Neuronal stem cell (in vitro differentiated cells): ENCODE results near the gene OR8B2.
A peak's percentile ranks its signal among the peaks of the same experiment; 100 is the strongest.
"Not testable (repeated sequence)": the region's sequence is repeated elsewhere in the genome, so short reads cannot be mapped to it uniquely, and the experiment has no call there.

Experiments
- DNase-seq: peaks from one replicate; pipeline ENCODE4 v3.0.0-alpha.2; 2013; ENCODE audit warnings: low spot score
- H2AFZ ChIP-seq: one replicate; pipeline ENCODE4 v1.6.1; 2013; ENCODE audit warnings: mild to moderate bottlenecking, low read length, inconsistent platforms
- H2AK5ac ChIP-seq: 2 replicates; pipeline ENCODE4 v1.6.1; 2013; ENCODE audit warnings: low read depth, mild to moderate bottlenecking, inconsistent platforms, low read length, moderate library complexity, mixed read lengths
- H2BK120ac ChIP-seq: 2 replicates; pipeline ENCODE4 v1.6.1; 2013; ENCODE audit warnings: low read depth, mild to moderate bottlenecking, inconsistent platforms, low read length, moderate library complexity, mixed read lengths
- H2BK12ac ChIP-seq: one replicate; pipeline ENCODE4 v1.6.1; 2013; ENCODE audit warnings: low read length, inconsistent platforms
- H2BK15ac ChIP-seq: 2 replicates; pipeline ENCODE4 v1.6.1; 2013; ENCODE audit warnings: mild to moderate bottlenecking, low read length, inconsistent platforms, mixed read lengths
- H2BK5ac ChIP-seq: one replicate; pipeline ENCODE4 v1.6.1; 2013; ENCODE audit warnings: inconsistent platforms, mild to moderate bottlenecking, low read length, moderate library complexity
- H3K14ac ChIP-seq: one replicate; pipeline ENCODE4 v1.6.1; 2013; ENCODE audit warnings: low read length, inconsistent platforms
- H3K18ac ChIP-seq: 2 replicates; pipeline ENCODE4 v1.6.1; 2013; ENCODE audit warnings: low read length, inconsistent platforms
- H3K23ac ChIP-seq: 2 replicates; pipeline ENCODE4 v1.6.1; 2013; ENCODE audit warnings: low read depth, mild to moderate bottlenecking, mixed read lengths, low read length, inconsistent platforms; ENCODE audit not compliant: poor library complexity
- H3K27ac ChIP-seq: replicated peaks from 3 replicates; pipeline ENCODE4 v1.5.1; 2013; ENCODE audit warnings: low read length, inconsistent platforms
- H3K27me3 ChIP-seq, 3 experiments: 2 replicates each; pipeline ENCODE4 v1.6.1; 2013; ENCODE audit warnings: low read length in 3 of 3, mild to moderate bottlenecking in 2 of 3, inconsistent platforms in 1 of 3, low read depth in 1 of 3, mixed read lengths in 1 of 3, moderate library complexity in 1 of 3; ENCODE audit not compliant: control insufficient read depth in 3 of 3, insufficient read depth in 3 of 3
- H3K36me3 ChIP-seq, 2 donors: replicated peaks in 1 of 2; 2 replicates each; pipeline ENCODE4 v1.6.1; 2013; ENCODE audit warnings: low read length in 2 of 2; ENCODE audit not compliant: control insufficient read depth in 2 of 2, insufficient read depth in 2 of 2
- H3K4ac ChIP-seq: 2 replicates; pipeline ENCODE4 v1.6.1; 2013; ENCODE audit warnings: inconsistent platforms, mild to moderate bottlenecking, low read length, moderate library complexity
- H3K4me1 ChIP-seq, 2 donors: 1 replicate in 1 of 2; 2 replicates in 1 of 2; pipeline ENCODE4 v1.6.1; 2013; ENCODE audit warnings: low read length in 2 of 2, low read depth in 1 of 2; ENCODE audit not compliant: control insufficient read depth in 2 of 2, insufficient read depth in 1 of 2
- H3K4me2 ChIP-seq: one replicate; pipeline ENCODE4 v1.6.1; 2013; ENCODE audit warnings: mild to moderate bottlenecking, low read length, inconsistent platforms; ENCODE audit not compliant: insufficient read depth, poor library complexity, severe bottlenecking
- H3K4me3 ChIP-seq, 2 donors: 2 replicates each; pipeline ENCODE4 v1.5.1; 2013; ENCODE audit warnings: low read length in 2 of 2, mild to moderate bottlenecking in 2 of 2, inconsistent platforms in 1 of 2, moderate library complexity in 1 of 2
- H3K79me1 ChIP-seq: one replicate; pipeline ENCODE4 v1.6.1; 2013; ENCODE audit warnings: low read depth, mild to moderate bottlenecking, inconsistent platforms, low read length, moderate library complexity
- H3K9ac ChIP-seq: one replicate; pipeline ENCODE4 v1.6.1; 2013; ENCODE audit warnings: mild to moderate bottlenecking, low read depth, low read length, inconsistent platforms; ENCODE audit not compliant: poor library complexity
- H3K9me3 ChIP-seq, 2 donors: replicated peaks in 1 of 2; 2 replicates each; pipeline versions ENCODE3 to v1.6.1; 2013; ENCODE audit warnings: low read length in 2 of 2, mild to moderate bottlenecking in 2 of 2, inconsistent platforms in 1 of 2, low read depth in 1 of 2, mixed read lengths in 1 of 2, moderate library complexity in 1 of 2; ENCODE audit not compliant: control insufficient read depth in 2 of 2, insufficient read depth in 1 of 2
- H4K8ac ChIP-seq: one replicate; pipeline ENCODE4 v1.6.1; 2013; ENCODE audit warnings: low read depth, mild to moderate bottlenecking, inconsistent platforms, low read length, moderate library complexity
- H4K91ac ChIP-seq: one replicate; pipeline ENCODE4 v1.6.1; 2013; ENCODE audit warnings: low read length, low read depth, mild to moderate bottlenecking, inconsistent platforms; ENCODE audit not compliant: poor library complexity
- WGBS, 2 donors: extraction: QIAGEN DNeasy Blood & Tissue Kit; methylation state at CpG; one replicate each; pipeline ENCODE4 v1.1.7; 2013; ENCODE audit warnings: missing lambda C conversion rate in 2 of 2, mixed read lengths in 1 of 2; ENCODE audit not compliant: insufficient read length in 2 of 2, insufficient replicate concordance in 1 of 2; ENCODE audit errors: extremely low coverage in 2 of 2; 5-methylcytosine and 5-hydroxymethylcytosine counted together

The OR8B2 gene

GRCh38 chr11:124402326-124402922 is 18.1 kb upstream of the OR8B2 start:
- H3K27me3 ChIP-seq, result no peaks in the 10 kb centered on the region
- peaks cover 0 to 4% of the 10 kb centered on the region in 2 donors for H3K9me3 ChIP-seq
- H3K79me1 ChIP-seq, result no peaks in the 10 kb centered on the region
- H2AFZ ChIP-seq, result no peak overlapping the region
- H3K36me3 ChIP-seq, result no peaks in the 10 kb centered on the region
- no peak overlapping the region for H3K4me2 ChIP-seq
- H4K8ac ChIP-seq, result no peak overlapping the region
- H4K91ac ChIP-seq, result no peak overlapping the region
- no peak overlapping the region for H3K27ac ChIP-seq
- no CpG with 5 or more reads among the region's 8 CpGs for WGBS, 2 donors
- H3K9ac ChIP-seq, result no peak overlapping the region
- H2BK15ac ChIP-seq, result no peak overlapping the region
- no peak overlapping the region for H3K18ac ChIP-seq
- H3K14ac ChIP-seq, result no peak overlapping the region
- no peak overlapping the region for H3K4me3 ChIP-seq
- no peak overlapping the region for H2AK5ac ChIP-seq
- H2BK12ac ChIP-seq, result no peak overlapping the region
- H3K4me1 ChIP-seq, result peaks cover 0 to 2% of the 10 kb centered on the region in 2 donors
- H2BK5ac ChIP-seq, result no peak overlapping the region
- peak; percentile 30 for DNase-seq
- no peak overlapping the region for H3K4ac ChIP-seq
- no peak overlapping the region for H2BK120ac ChIP-seq
- no peak overlapping the region for H3K23ac ChIP-seq

GRCh38 chr11:124398924-124399323 is 14.6 kb upstream of the OR8B2 start, which contains the start of gene OR8B3:
TSS of gene OR8B3 (minus strand) at chr11:124399024. CDS start at chr11:124397351, 1,673 bp downstream.
- Histone ChIP-seq H3K36me3 (no peaks in the 10 kb centered on the region), H3K27ac (no peak within 1 kb of the TSS), H2BK5ac (no peak within 1 kb of the TSS), H3K9ac (no peak within 1 kb of the TSS), H3K4me3 (no peak within 1 kb of the TSS), H3K4me2 (no peak within 1 kb of the TSS), H3K9me3 (peaks cover 0 to 4% of the 10 kb centered on the region in 2 donors), H4K91ac (no peak within 1 kb of the TSS), H2BK12ac (no peak within 1 kb of the TSS), H2BK120ac (no peak within 1 kb of the TSS), H3K18ac (no peak within 1 kb of the TSS), H3K4me1 (peaks cover 0 to 3% of the 10 kb centered on the region in 2 donors), H2AFZ (no peak within 1 kb of the TSS), H2AK5ac (no peak within 1 kb of the TSS), H2BK15ac (no peak within 1 kb of the TSS), H3K14ac (no peak within 1 kb of the TSS), H3K27me3 (no peaks in the 10 kb centered on the region), H3K23ac (no peak within 1 kb of the TSS), H4K8ac (no peak within 1 kb of the TSS), H3K4ac (no peak within 1 kb of the TSS), H3K79me1 (no peaks in the 10 kb centered on the region)
- no peak for DNase-seq

GRCh38 chr11:124396847-124397246 is 12.5 kb upstream of the OR8B2 start:
- not testable (repeated sequence) for H3K18ac ChIP-seq, H3K27me3 ChIP-seq, H2BK120ac ChIP-seq, H3K4me2 ChIP-seq, H3K4me1 ChIP-seq, DNase-seq, H3K4me3 ChIP-seq, H2AFZ ChIP-seq, H3K9me3 ChIP-seq, H3K79me1 ChIP-seq, H2BK15ac ChIP-seq, H3K23ac ChIP-seq, H3K4ac ChIP-seq, H2AK5ac ChIP-seq, H3K9ac ChIP-seq, H4K91ac ChIP-seq, H4K8ac ChIP-seq, H2BK5ac ChIP-seq, H3K14ac ChIP-seq, H3K36me3 ChIP-seq, H2BK12ac ChIP-seq, H3K27ac ChIP-seq
- WGBS, 2 donors, result no CpG with 5 or more reads among the region's 4 CpGs

GRCh38 chr11:124394408-124394807 is 10.1 kb upstream of the OR8B2 start:
- H2AFZ ChIP-seq, result no peak overlapping the region
- no CpG with 5 or more reads among the region's 3 CpGs for WGBS, 2 donors
- H3K14ac ChIP-seq, result no peak overlapping the region
- H2BK12ac ChIP-seq, result no peak overlapping the region
- H3K27me3 ChIP-seq, result no peaks in the 10 kb centered on the region
- no peak overlapping the region for H2BK15ac ChIP-seq
- no peak overlapping the region for H3K4me2 ChIP-seq
- no peaks in the 10 kb centered on the region for H3K79me1 ChIP-seq
- no peak overlapping the region for H3K23ac ChIP-seq
- H4K91ac ChIP-seq, result no peak overlapping the region
- no peaks in the 10 kb centered on the region for H3K36me3 ChIP-seq
- no peak overlapping the region for H3K18ac ChIP-seq
- H2AK5ac ChIP-seq, result no peak overlapping the region
- no peak overlapping the region for H3K4ac ChIP-seq
- no peak overlapping the region for H2BK120ac ChIP-seq
- peaks cover 0 to 3% of the 10 kb centered on the region in 2 donors for H3K4me1 ChIP-seq
- H4K8ac ChIP-seq, result no peak overlapping the region
- no peak for DNase-seq
- H3K9ac ChIP-seq, result no peak overlapping the region
- no peak overlapping the region for H3K27ac ChIP-seq
- H3K4me3 ChIP-seq, result no peak overlapping the region
- no peaks in the 10 kb centered on the region for H3K9me3 ChIP-seq
- H2BK5ac ChIP-seq, result no peak overlapping the region
